K562 (cell line): ENCODE data around the gene ZNF362. TPM values are rescaled to one million over a fixed set of nuclear protein-coding genes. Genes with fewer than 3 reads are reported as not detected.

Experiments used
- ATAC-seq: fragments of 200-7000 bp; cut with Tn5 transposase; 3 replicates; pipeline ENCODE4 v1.9.1; 2020; ENCODE audit warnings: moderate library complexity
- BruUV-seq: library from RNA; stranded (reverse); fragments of 400-500 nt; replicated peaks from 2 replicates; lab custom pipeline; 2021; lab: Mats Ljungman, UMichigan
- CTCF ChIA-PET: fragments of 300-600 bp; formaldehyde crosslinking; extraction: SDS; loops from one replicate; lab custom pipeline; 2021; ENCODE audit warnings: low intra/inter-chr PET ratio; lab: Yijun Ruan, JAX
- POLR2A ChIA-PET: fragments of 300-600, 350-650 bp; sonication (Branson Sonifier 250); formaldehyde crosslinking; extraction: SDS; loops from one replicate; lab custom pipeline; 2021; ENCODE audit warnings: antibody characterized with exemption, inconsistent platforms; lab: Yijun Ruan, JAX
- DNase-seq, 4 experiments: peaks; one replicate each; pipeline versions ENCODE4 v3.0.0 to v3.0.0-alpha.2; 2011 to 2018; ENCODE audit warnings: low spot score in 3 of 4, mixed read lengths in 3 of 4; ENCODE audit errors: extremely low read depth in 1 of 4
- FAIRE-seq: peaks from 2 replicates; lab custom pipeline; 2011; peaks lifted over from hg19 to GRCh38; lab: Jason Lieb, UNC
- H2AFZ ChIP-seq: 2 replicates; pipeline ENCODE4 v1.6.0; 2011; ENCODE audit warnings: low read depth, low read length, control low read depth, inconsistent platforms
- H3K27ac ChIP-seq: fragments of 200-600 bp; 3 replicates; pipeline ENCODE4 v1.8.0; 2011; ENCODE audit warnings: low read depth, mild to moderate bottlenecking, control low read depth, inconsistent platforms, low read length, moderate library complexity, mixed read lengths; ENCODE audit errors: extremely low read depth
- H3K27me3 ChIP-seq, 2 experiments: fragments of 300-600 bp in 1 of 2; 2 replicates in 1 of 2; 3 replicates in 1 of 2; pipeline versions ENCODE4 v1.6.0 to v1.8.0; 2011; ENCODE audit warnings: inconsistent platforms in 2 of 2, low read length in 2 of 2, mild to moderate bottlenecking in 1 of 2, mixed read lengths in 1 of 2, moderate library complexity in 1 of 2; ENCODE audit not compliant: control insufficient read depth in 2 of 2, insufficient read depth in 2 of 2
- H3K36me3 ChIP-seq: fragments of 300-600 bp; 3 replicates; pipeline ENCODE4 v1.8.0; 2011; ENCODE audit warnings: mild to moderate bottlenecking, low read length, inconsistent platforms; ENCODE audit not compliant: control insufficient read depth, insufficient read depth
- H3K4me1 ChIP-seq, 2 experiments: fragments of 200-600 bp in 1 of 2; replicated peaks in 1 of 2; 2 replicates in 1 of 2; 3 replicates in 1 of 2; pipeline versions ENCODE4 v1.5.1 to v1.8.0; 2011; ENCODE audit warnings: inconsistent platforms in 2 of 2, low read length in 2 of 2, mild to moderate bottlenecking in 1 of 2, mixed read lengths in 1 of 2, moderate library complexity in 1 of 2; ENCODE audit not compliant: control insufficient read depth in 2 of 2, insufficient read depth in 2 of 2
- H3K4me2 ChIP-seq: 2 replicates; pipeline ENCODE4 v1.6.1; 2011; ENCODE audit warnings: low read length, control low read depth, inconsistent platforms, mixed read lengths; ENCODE audit not compliant: insufficient read depth
- H3K4me3 ChIP-seq: fragments of 200-600 bp; sonication (generic), shearing (Covaris generic); 2 replicates; pipeline ENCODE4 v1.5.1; 2016; ENCODE audit warnings: control low read depth, inconsistent platforms
- H3K79me2 ChIP-seq: fragments of 200-600 bp; 3 replicates; pipeline ENCODE4 v1.8.0; 2011; ENCODE audit warnings: low read length, inconsistent platforms; ENCODE audit not compliant: control insufficient read depth, insufficient read depth
- H3K9ac ChIP-seq, 2 experiments: 2 replicates each; pipeline versions ENCODE4 v1.6.0 to v1.6.1; 2011; ENCODE audit warnings: low read depth in 2 of 2, low read length in 2 of 2, control low read depth in 1 of 2, inconsistent platforms in 1 of 2, mild to moderate bottlenecking in 1 of 2, mixed read lengths in 1 of 2; ENCODE audit not compliant: insufficient read depth in 1 of 2
- H3K9me1 ChIP-seq: one replicate; pipeline ENCODE4 v1.6.0; 2011; ENCODE audit warnings: inconsistent platforms, mild to moderate bottlenecking, low read length, moderate library complexity; ENCODE audit not compliant: control insufficient read depth, insufficient read depth
- H3K9me3 ChIP-seq: replicated peaks from 2 replicates; pipeline ENCODE4 v1.5.1; 2011; ENCODE audit warnings: low read depth, low read length, inconsistent platforms; ENCODE audit not compliant: control insufficient read depth, insufficient read depth
- H4K20me1 ChIP-seq: replicated peaks from 2 replicates; pipeline ENCODE4 v1.6.1; 2011; ENCODE audit warnings: low read length, inconsistent platforms, mixed read lengths; ENCODE audit not compliant: control insufficient read depth, insufficient read depth
- NR2C1 ChIP-seq, 2 experiments: fragments of 450-650 bp; IDR thresholded peaks; 2 replicates each; pipeline ENCODE4 v1.6.1; 2017; ENCODE audit warnings: mild to moderate bottlenecking in 2 of 2, antibody characterized with exemption in 1 of 2, inconsistent platforms in 1 of 2, missing compliant biosample characterization in 1 of 2, missing genetic modification characterization in 1 of 2
- PRDM10 ChIP-seq: fragments of 450-650 bp; IDR thresholded peaks from 2 replicates; pipeline ENCODE4 v1.6.1; 2018; ENCODE audit not compliant: partially characterized antibody
- RBM25 ChIP-seq: fragments of 200-400 bp; formaldehyde crosslinking; IDR thresholded peaks from 2 replicates; pipeline ENCODE4 v1.6.1; 2018; ENCODE audit warnings: low read length, low read depth, moderate library complexity; ENCODE audit not compliant: severe bottlenecking
- THAP12 ChIP-seq: fragments of 250-450 bp; sonication (Bioruptor Pico); IDR thresholded peaks from 2 replicates; pipeline ENCODE4 v1.9.0; 2021; ENCODE audit warnings: mild to moderate bottlenecking, inconsistent platforms
- THRA ChIP-seq: fragments of 450-650 bp; IDR thresholded peaks from 2 replicates; pipeline ENCODE4 v1.6.1; 2017; ENCODE audit warnings: mild to moderate bottlenecking, moderate library complexity
- VEZF1 ChIP-seq: fragments of 200-800 bp; sonication (Bioruptor generic); IDR thresholded peaks from 2 replicates; pipeline ENCODE4 v1.6.1; 2017; ENCODE audit warnings: missing genetic modification characterization, missing compliant biosample characterization
- ZNF561 ChIP-seq: fragments of 450-650 bp; formaldehyde crosslinking; conservative IDR thresholded peaks from 2 replicates; pipeline ENCODE4 v1.4.0; 2020; ENCODE audit warnings: mild to moderate bottlenecking, moderate library complexity
- ZNF764 ChIP-seq: fragments of 250-450 bp; sonication (Bioruptor Pico); IDR thresholded peaks from 2 replicates; pipeline ENCODE4 v1.4.0; 2020; ENCODE audit warnings: low read depth, mild to moderate bottlenecking, moderate library complexity
- WGBS: fragments of 100-300 bp; shearing (Covaris generic); methylation state at CpG from one replicate; pipeline ENCODE4 v1.1.6; 2016; ENCODE audit warnings: low coverage, mixed read lengths; ENCODE audit not compliant: insufficient coverage; ENCODE audit errors: missing lambda C conversion rate; 5-methylcytosine and 5-hydroxymethylcytosine counted together
- in situ Hi-C: fragments of 300-500 bp; cut with MboI; formaldehyde crosslinking; loops from 4 replicates; pipeline ENCODE4 v1.15.0; 2018; ENCODE audit warnings: inconsistent platforms, mixed read lengths
- intact Hi-C: fragments of 100-400 bp; cut with micrococcal nuclease; formaldehyde crosslinking; loops from 2 replicates; pipeline ENCODE4 v1.14.2; 2022
- polyA plus RNA-seq, 8 experiments: library from polyadenylated mRNA; depleted of rRNA in 4 of 8; stranded (reverse) in 5 of 8; unstranded in 3 of 8; fragments of >200 nt; fragmentation: Nextera tagmentation in 2 of 8; fragmentation: Illumina TruSeq in 1 of 8; extraction: Ambion mirVana in 2 of 8; extraction: Trizol in 1 of 8; gene quantifications; 2 replicates each; pipeline versions ENCODE4 v1.2.1 to v1.2.3, GENCODE V29; 2011 to 2014; ENCODE audit warnings: inconsistent platforms in 1 of 8, missing spikeins in 1 of 8
- total RNA-seq, 7 experiments: library from RNA; depleted of rRNA in 6 of 7; stranded (reverse); fragments of >200 nt in 6 of 7; fragmentation: Illumina TruSeq in 2 of 7; extraction: Trizol in 2 of 7; gene quantifications; 2 replicates each; pipeline versions ENCODE4 v1.2.1 to v1.2.3, GENCODE V29; 2011 to 2021; ENCODE audit warnings: low replicate concordance in 1 of 7

ZNF362 gene
- total and polyA plus RNA-seq, 9 of the 15 experiments (the other 6 are each of a cell fraction or from before 2014, with no cell fraction given) = 0.01 to 1.1 (median 0.35) TPM; not detected in 1

GRCh38 chr1:33275706-33276572 is 19.6 kb downstream of the ZNF362 start:
- no peaks in the 10 kb centered on the region for H3K79me2 ChIP-seq
- H3K36me3 ChIP-seq = no peaks in the 10 kb centered on the region
- no peak overlapping the region for H3K4me2 ChIP-seq
- in situ Hi-C loops (no loop called here), intact Hi-C loops (no loop called here)
- WGBS = 41% methylated on average over 45 of the region's 45 CpGs
- FAIRE-seq = no peak
- H3K27me3 ChIP-seq = peaks cover 13 to 56% of the 10 kb centered on the region in 2 experiments; a peak in 4 of 5 replicates
- ChIA-PET CTCF (no interaction called here), POLR2A (interaction anchor here (0.6 kb wide), 1 partner anchor 37 kb away, joined by 3 read pairs; no protein-coding TSS in a partner anchor)
- H2AFZ ChIP-seq = no peak overlapping the region
- H3K4me1 ChIP-seq = peaks cover 3 to 19% of the 10 kb centered on the region in 2 experiments; a peak in 4 of 5 replicates
- H3K27ac ChIP-seq = no peak overlapping the region
- no peaks in the 10 kb centered on the region for H3K9me3 ChIP-seq
- H3K9me1 ChIP-seq = no peaks in the 10 kb centered on the region
- TF ChIP-seq NR2C1 (IDR thresholded peaks at IDR 0.05) (no peak), NR2C1 (tag; IDR thresholded peaks at IDR 0.05) (0 out of 2 replicates have a peak, but pooled peaks have one; percentile 26), RBM25 (no peak), ZNF561 (CRISPR knock-in tag) (no peak), THAP12 (CRISPR knock-in tag) (no peak), VEZF1 (peak; percentile 46), ZNF764 (CRISPR knock-in tag) (no peak), PRDM10 (no peak), THRA (no peak)
- no peak for ATAC-seq
- H3K9ac ChIP-seq = no peak overlapping the region
- DNase-seq = no peak
- peaks cover 4% of the 10 kb centered on the region; the same call in 1 of the 2 replicates for H4K20me1 ChIP-seq
- no TSS peak for BruUV-seq
- H3K4me3 ChIP-seq = no peak overlapping the region
